Measurements from ENCODE around the gene EIF3I.

Gene EIF3I

DNA sequence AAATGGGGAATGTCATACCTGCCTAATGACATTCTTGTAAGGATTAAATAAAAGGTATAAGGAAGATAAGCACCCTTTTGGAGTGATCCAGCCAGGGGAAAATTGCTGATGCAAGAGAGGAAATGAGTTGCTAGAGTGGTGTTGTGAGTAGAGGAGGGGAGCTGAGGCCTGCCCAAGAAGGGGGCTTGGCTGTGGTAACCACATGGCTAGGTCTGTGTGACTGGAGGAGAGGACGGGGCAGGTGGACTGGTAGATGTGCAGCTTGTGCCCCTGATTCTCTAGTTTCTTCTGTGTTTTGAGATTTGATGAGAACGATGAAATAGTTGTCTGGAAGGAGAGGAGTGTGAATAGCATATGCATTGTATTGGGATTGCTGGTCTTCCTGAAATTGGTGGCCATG lies 36.1 kb upstream of the EIF3I start:
- peaks cover 38% of the 10 kb centered on the region for H3K36me3 ChIP-seq (ENCODE audit: control insufficient read depth, insufficient read depth, low read length)
- H3K27me3 ChIP-seq (replicated peaks; ENCODE audit: control insufficient read depth, insufficient read depth, low read length): no peaks in the 10 kb centered on the region
- no peak for DNase-seq (ENCODE audit: extremely low read depth, insufficient read length)
- TF ChIP-seq, protein P1, sequence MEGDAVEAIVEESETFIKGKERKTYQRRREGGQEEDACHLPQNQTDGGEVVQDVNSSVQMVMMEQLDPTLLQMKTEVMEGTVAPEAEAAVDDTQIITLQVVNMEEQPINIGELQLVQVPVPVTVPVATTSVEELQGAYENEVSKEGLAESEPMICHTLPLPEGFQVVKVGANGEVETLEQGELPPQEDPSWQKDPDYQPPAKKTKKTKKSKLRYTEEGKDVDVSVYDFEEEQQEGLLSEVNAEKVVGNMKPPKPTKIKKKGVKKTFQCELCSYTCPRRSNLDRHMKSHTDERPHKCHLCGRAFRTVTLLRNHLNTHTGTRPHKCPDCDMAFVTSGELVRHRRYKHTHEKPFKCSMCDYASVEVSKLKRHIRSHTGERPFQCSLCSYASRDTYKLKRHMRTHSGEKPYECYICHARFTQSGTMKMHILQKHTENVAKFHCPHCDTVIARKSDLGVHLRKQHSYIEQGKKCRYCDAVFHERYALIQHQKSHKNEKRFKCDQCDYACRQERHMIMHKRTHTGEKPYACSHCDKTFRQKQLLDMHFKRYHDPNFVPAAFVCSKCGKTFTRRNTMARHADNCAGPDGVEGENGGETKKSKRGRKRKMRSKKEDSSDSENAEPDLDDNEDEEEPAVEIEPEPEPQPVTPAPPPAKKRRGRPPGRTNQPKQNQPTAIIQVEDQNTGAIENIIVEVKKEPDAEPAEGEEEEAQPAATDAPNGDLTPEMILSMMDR (IDR thresholded peaks at IDR 0.05; ENCODE audit: insufficient read depth, low read length, poor library complexity, severe bottlenecking): no peak
- no peak overlapping the region for H3K4me3 ChIP-seq (replicated peaks; ENCODE audit: low read depth, low read length)

DNA sequence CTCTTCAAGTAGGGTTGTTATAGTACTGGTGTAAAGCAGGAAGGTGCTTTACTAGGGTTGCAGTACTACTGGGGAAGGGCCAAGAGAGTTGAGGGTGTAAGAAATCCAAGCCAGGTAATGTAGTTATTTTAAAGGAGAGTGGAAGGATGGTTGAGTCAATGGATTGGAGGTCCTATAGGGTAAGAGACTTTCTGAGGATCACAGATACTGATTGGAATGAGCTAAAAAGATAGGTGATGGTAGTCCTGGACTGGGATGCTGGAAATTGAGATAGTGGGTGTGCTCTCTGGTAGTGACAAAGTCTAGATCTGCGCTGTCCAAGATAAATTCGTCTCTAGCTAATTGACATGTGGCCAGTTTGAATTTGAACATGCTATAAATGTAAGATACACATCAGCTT lies 35.7 kb upstream of the EIF3I start:
- no peak for DNase-seq (ENCODE audit: extremely low read depth, insufficient read length)
- Histone ChIP-seq H3K36me3 (ENCODE audit: control insufficient read depth, insufficient read depth, low read length) (peaks cover 43% of the 10 kb centered on the region), H3K27me3 (replicated peaks; ENCODE audit: control insufficient read depth, insufficient read depth, low read length) (no peaks in the 10 kb centered on the region), H3K4me3 (replicated peaks; ENCODE audit: low read depth, low read length) (no peak overlapping the region)
- TF ChIP-seq, protein P1 (IDR thresholded peaks at IDR 0.05; ENCODE audit: insufficient read depth, low read length, poor library complexity, severe bottlenecking): no peak

DNA sequence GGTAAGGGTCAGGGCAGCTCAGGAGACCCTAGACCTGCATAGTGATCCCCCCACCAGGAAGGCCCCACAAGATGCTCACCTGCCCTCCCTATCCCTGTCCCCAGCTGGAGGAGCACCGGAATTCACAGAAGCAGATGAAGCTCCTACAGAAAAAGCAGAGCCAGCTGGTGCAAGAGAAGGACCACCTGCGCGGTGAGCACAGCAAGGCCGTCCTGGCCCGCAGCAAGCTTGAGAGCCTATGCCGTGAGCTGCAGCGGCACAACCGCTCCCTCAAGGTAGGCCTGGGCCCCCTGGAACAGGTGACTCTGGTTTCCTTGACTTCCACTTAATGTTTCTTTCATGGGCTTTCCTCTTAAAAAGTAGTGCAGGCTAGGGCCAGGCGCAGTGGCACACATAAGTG lies 34.4 kb upstream of the EIF3I start:
- Histone ChIP-seq H3K27me3 (replicated peaks; ENCODE audit: control insufficient read depth, insufficient read depth, low read length) (no peaks in the 10 kb centered on the region), H3K4me3 (replicated peaks; ENCODE audit: low read depth, low read length) (no peak overlapping the region), H3K36me3 (ENCODE audit: control insufficient read depth, insufficient read depth, low read length) (peaks cover 51% of the 10 kb centered on the region)
- DNase-seq (ENCODE audit: extremely low read depth, insufficient read length): no peak
- TF ChIP-seq, protein P1 (IDR thresholded peaks at IDR 0.05; ENCODE audit: insufficient read depth, low read length, poor library complexity, severe bottlenecking): no peak

DNA sequence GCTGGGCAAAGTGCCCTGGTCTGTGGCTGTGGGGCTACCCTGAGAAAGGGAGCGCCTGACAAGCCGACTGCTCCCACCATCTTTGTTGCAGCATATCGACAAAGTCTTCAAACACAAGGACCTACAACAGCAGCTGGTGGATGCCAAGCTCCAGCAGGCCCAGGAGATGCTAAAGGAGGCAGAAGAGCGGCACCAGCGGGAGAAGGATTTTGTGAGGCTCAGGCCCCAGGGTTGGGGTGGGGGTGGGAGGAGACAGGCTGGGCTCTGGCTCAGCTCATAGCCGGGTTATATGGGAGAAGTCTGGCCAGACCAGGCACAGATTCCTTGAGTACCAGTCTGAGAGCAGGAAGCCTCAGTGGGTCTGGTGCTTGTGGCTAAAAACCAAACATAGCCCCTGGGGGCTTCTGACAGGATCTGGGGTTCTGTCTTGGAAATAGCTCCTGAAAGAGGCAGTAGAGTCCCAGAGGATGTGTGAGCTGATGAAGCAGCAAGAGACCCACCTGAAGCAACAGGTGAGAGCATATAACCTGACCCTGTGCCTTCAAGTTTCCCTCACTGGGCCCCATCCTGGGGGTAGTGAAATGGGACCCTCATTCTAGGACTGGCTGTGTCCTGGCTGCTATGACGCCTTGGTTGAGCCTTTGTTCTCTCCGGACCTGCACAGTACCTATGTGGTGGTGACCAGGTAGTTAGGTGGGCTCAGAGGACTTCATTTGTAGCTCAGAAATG lies 29.8 kb upstream of the EIF3I start:
- peaks cover 79% of the 10 kb centered on the region for H3K36me3 ChIP-seq (ENCODE audit: control insufficient read depth, insufficient read depth, low read length)
- TF ChIP-seq, protein P1 (IDR thresholded peaks at IDR 0.05; ENCODE audit: insufficient read depth, low read length, poor library complexity, severe bottlenecking): no peak
- no peak overlapping the region for H3K4me3 ChIP-seq (replicated peaks; ENCODE audit: low read depth, low read length)
- no peak for DNase-seq (ENCODE audit: extremely low read depth, insufficient read length)
- H3K27me3 ChIP-seq (replicated peaks; ENCODE audit: control insufficient read depth, insufficient read depth, low read length): no peaks in the 10 kb centered on the region

DNA sequence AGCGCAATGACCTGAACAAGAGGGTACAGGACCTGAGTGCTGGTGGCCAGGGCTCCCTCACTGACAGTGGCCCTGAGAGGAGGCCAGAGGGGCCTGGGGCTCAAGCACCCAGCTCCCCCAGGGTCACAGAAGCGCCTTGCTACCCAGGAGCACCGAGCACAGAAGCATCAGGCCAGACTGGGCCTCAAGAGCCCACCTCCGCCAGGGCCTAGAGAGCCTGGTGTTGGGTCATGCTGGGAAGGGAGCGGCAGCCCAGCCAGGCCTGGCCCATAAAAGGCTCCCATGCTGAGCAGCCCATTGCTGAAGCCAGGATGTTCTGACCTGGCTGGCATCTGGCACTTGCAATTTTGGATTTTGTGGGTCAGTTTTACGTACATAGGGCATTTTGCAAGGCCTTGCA lies 27.2 kb upstream of the EIF3I start:
- TF ChIP-seq, protein P1 (IDR thresholded peaks at IDR 0.05; ENCODE audit: insufficient read depth, low read length, poor library complexity, severe bottlenecking): no peak
- H3K27me3 ChIP-seq (replicated peaks; ENCODE audit: control insufficient read depth, insufficient read depth, low read length): no peaks in the 10 kb centered on the region
- DNase-seq (ENCODE audit: extremely low read depth, insufficient read length): no peak
- peaks cover 64% of the 10 kb centered on the region for H3K36me3 ChIP-seq (ENCODE audit: control insufficient read depth, insufficient read depth, low read length)
- no peak overlapping the region for H3K4me3 ChIP-seq (replicated peaks; ENCODE audit: low read depth, low read length)

DNA sequence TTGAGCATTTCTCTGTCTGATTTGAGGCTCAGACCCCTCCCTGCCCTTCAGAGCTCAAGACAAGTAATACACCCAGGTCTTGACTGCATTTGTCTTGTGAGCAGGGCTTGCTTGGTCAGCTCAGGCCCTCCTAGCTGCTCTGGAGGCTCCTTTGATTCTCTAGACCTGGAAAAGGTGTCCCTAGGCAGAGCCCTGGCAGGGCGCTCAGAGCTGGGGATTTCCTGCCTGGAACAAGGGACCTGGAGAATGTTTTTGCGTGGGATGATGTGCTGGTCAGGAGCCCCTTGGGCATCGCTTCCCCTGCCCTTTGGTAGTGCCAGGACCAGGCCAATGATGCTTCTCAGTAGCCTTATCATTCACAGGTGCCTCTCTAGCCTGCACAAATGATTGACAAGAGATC lies 26.7 kb upstream of the EIF3I start:
- H3K27me3 ChIP-seq (replicated peaks; ENCODE audit: control insufficient read depth, insufficient read depth, low read length): no peaks in the 10 kb centered on the region
- H3K36me3 ChIP-seq (ENCODE audit: control insufficient read depth, insufficient read depth, low read length): peaks cover 58% of the 10 kb centered on the region
- H3K4me3 ChIP-seq (replicated peaks; ENCODE audit: low read depth, low read length): no peak overlapping the region
- no peak for DNase-seq (ENCODE audit: extremely low read depth, insufficient read length)
- TF ChIP-seq, protein P1 (IDR thresholded peaks at IDR 0.05; ENCODE audit: insufficient read depth, low read length, poor library complexity, severe bottlenecking): no peak
